Panc1 (cell line): ENCODE measurements around the gene CA10.

ENCODE experiments used
- POLR2AphosphoS5 ChIP-seq: IDR thresholded peaks from 2 replicates; pipeline ENCODE4 v1.6.1; 2012; ENCODE audit warnings: mild to moderate bottlenecking, low read depth, low read length, moderate library complexity
- REST ChIP-seq, 2 experiments: IDR thresholded peaks; 2 replicates each; pipeline ENCODE4 v1.6.1; 2011 to 2012; ENCODE audit warnings: low read depth in 2 of 2, control low read depth in 1 of 2, low read length in 1 of 2, mild to moderate bottlenecking in 1 of 2, moderate library complexity in 1 of 2; ENCODE audit not compliant: insufficient read depth in 1 of 2
- SIN3A ChIP-seq: IDR thresholded peaks from 2 replicates; pipeline ENCODE4 v1.6.1; 2012; ENCODE audit warnings: low read depth, mild to moderate bottlenecking, low read length, moderate library complexity, borderline replicate concordance; ENCODE audit not compliant: insufficient read depth
- TCF7L2 ChIP-seq: IDR thresholded peaks from 2 replicates; pipeline ENCODE4 v1.6.1; 2011; ENCODE audit warnings: mild to moderate bottlenecking, low read depth, low read length, inconsistent platforms
- TF ChIP-seq, protein P1 (sequence below): fragments of 450-650 bp; IDR thresholded peaks from 2 replicates; pipeline ENCODE4 v1.5.1; 2017; ENCODE audit warnings: mild to moderate bottlenecking

GRCh38 chr17:52032454-52032853, 126.1 kb downstream of the CA10 start:
- TF ChIP-seq, protein P1, sequence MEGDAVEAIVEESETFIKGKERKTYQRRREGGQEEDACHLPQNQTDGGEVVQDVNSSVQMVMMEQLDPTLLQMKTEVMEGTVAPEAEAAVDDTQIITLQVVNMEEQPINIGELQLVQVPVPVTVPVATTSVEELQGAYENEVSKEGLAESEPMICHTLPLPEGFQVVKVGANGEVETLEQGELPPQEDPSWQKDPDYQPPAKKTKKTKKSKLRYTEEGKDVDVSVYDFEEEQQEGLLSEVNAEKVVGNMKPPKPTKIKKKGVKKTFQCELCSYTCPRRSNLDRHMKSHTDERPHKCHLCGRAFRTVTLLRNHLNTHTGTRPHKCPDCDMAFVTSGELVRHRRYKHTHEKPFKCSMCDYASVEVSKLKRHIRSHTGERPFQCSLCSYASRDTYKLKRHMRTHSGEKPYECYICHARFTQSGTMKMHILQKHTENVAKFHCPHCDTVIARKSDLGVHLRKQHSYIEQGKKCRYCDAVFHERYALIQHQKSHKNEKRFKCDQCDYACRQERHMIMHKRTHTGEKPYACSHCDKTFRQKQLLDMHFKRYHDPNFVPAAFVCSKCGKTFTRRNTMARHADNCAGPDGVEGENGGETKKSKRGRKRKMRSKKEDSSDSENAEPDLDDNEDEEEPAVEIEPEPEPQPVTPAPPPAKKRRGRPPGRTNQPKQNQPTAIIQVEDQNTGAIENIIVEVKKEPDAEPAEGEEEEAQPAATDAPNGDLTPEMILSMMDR, result no peak
- TF ChIP-seq POLR2AphosphoS5 (no peak), SIN3A (no peak), REST (IDR thresholded peaks at IDR 0.05; ENCODE audit: insufficient read depth in 1 of 2, low read depth in 2 of 2, low read length in 1 of 2) (no peak), TCF7L2 (no peak)
